ENCODE data around the gene S100B. TPM values are rescaled to one million over a fixed set of nuclear protein-coding genes. Genes with fewer than 3 reads are reported as not detected.

S100B gene
- total RNA-seq, 4 donors from 2014 or later, result 0.80 to 1.3 (median 0.82) TPM; not detected in 1

- intact Hi-C loops (cut with DNase I; ENCODE audit: low total_unique reads), result no loop called here
- H3K4me1 ChIP-seq, result no peaks in the 10 kb centered on the region
- H3K9me3 ChIP-seq, result no peaks in the 10 kb centered on the region
- no peaks in the 10 kb centered on the region for H3K36me3 ChIP-seq
- DNase-seq (no peak), ATAC-seq (no peak)
- in situ Hi-C loops (cut with MboI; ENCODE audit: low sequenced_read_pairs in 4 of 4), result no loop called here
- peaks cover 0 to 7% (median 0%) of the 10 kb centered on the region in 3 donors for H3K27me3 ChIP-seq
- H3K4me3 ChIP-seq, result no peak overlapping the region
- TF ChIP-seq POLR2A (IDR thresholded peaks at IDR 0.05), result no peak
- no peak for TF ChIP-seq CTCF (IDR thresholded peaks at IDR 0.05 in 4 of 5, conservative IDR thresholded peaks at IDR 0.05 in 1 of 5)
- no peak overlapping the region for H3K27ac ChIP-seq
Measured at GRCh38 chr21:46608672-46609111, 3.8 kb upstream of the S100B start.

DNA sequence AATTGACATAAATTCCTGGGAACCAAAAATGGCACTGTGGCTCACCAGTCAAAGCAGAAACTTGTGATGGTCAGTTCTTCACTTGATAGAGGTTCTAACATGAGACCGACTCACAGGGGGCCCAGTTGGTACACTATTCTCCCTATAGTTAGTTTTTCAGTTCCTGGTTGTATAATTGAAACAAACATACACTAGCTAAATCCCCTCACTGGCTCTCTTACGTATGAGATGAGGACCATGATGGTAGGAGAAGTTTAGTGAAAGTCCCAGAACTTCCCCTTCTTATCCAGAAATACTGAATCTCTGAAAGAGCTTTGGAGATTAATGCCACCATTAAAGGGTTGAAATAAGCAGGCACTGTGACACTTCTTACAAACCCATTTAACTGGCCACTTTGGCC is 2.8 kb upstream of the S100B start:
- Histone ChIP-seq H3K4me3 (no peak overlapping the region), H3K27ac (no peak overlapping the region), H3K4me1 (no peaks in the 10 kb centered on the region), H3K36me3 (no peaks in the 10 kb centered on the region), H3K9me3 (no peaks in the 10 kb centered on the region), H3K27me3 (peaks cover 0 to 7% (median 0%) of the 10 kb centered on the region in 3 donors)
- no peak for ATAC-seq
- in situ Hi-C loops (cut with MboI; ENCODE audit: low sequenced_read_pairs in 4 of 4), result no loop called here
- TF ChIP-seq CTCF (IDR thresholded peaks at IDR 0.05 in 4 of 5, conservative IDR thresholded peaks at IDR 0.05 in 1 of 5) (no peak), POLR2A (IDR thresholded peaks at IDR 0.05) (no peak)
- DNase-seq, result no peak
- intact Hi-C loops (cut with DNase I; ENCODE audit: low total_unique reads), result no loop called here

DNA sequence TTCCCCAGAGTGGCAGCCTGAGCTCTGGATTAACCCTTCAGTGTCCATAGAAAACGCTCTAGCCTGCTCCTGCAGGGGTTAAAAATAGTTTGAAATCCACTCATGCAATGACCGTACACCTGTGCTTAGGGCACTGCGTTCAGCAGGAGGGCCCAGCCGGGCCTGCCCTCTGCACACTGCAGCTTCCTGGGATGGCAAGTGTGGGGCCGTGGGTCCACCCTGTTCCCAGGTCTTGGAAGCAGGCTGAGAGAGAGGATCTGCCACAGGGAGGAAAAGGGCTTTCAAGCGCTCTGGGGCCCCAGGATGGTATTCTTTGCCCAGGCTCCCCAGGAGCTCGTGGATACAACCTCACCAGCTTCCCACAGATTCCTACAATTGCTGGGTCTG is 1.5 kb upstream of the S100B start:
- Histone ChIP-seq H3K4me3 (no peak overlapping the region), H3K4me1 (no peaks in the 10 kb centered on the region), H3K36me3 (no peaks in the 10 kb centered on the region), H3K27me3 (peaks cover 0 to 7% (median 0%) of the 10 kb centered on the region in 3 donors), H3K9me3 (no peaks in the 10 kb centered on the region), H3K27ac (no peak overlapping the region)
- no peak for ATAC-seq
- no peak for DNase-seq
- intact Hi-C loops (cut with DNase I; ENCODE audit: low total_unique reads), result no loop called here
- no peak for TF ChIP-seq POLR2A (IDR thresholded peaks at IDR 0.05)
- in situ Hi-C loops (cut with MboI; ENCODE audit: low sequenced_read_pairs in 4 of 4), result no loop called here

DNA sequence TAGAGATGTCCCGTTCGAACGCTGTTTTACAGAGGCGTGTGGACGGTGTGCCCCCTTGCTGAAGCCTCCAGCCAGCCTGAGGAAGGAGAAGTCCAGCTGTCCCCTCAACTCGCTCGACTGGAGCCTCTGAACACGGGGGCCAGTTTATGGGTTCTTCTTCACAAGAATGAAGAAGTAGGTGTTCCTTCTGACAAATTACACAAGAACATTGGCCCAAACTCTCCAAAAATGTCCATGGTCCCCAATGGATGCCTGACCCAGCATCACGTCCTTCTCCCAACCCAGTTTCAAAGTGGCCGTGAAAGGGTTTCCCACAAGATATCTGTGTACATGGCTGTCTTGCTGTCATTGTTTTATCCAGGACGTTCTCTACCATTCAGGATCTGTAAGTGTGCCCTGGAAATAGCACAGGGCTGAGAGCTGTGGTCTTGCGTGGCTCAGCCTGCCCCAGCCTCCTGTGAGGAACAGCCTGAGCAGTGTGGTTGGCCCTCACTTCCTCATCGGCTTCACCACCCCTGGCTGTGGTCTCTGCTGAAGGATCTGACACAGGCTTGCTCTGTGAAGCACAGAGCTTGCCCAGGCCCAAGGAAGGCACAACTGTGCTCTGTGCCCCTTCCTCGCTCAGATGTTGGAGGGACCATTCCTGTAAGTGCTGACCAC is 1.0 kb upstream of the S100B start:
- intact Hi-C loops (cut with DNase I; ENCODE audit: low total_unique reads) (no loop called here), in situ Hi-C loops (cut with MboI; ENCODE audit: low sequenced_read_pairs in 4 of 4) (no loop called here)
- peaks cover 0 to 7% (median 0%) of the 10 kb centered on the region in 3 donors for H3K27me3 ChIP-seq
- ATAC-seq (no peak), DNase-seq (no peak)
- no peaks in the 10 kb centered on the region for H3K36me3 ChIP-seq
- H3K9me3 ChIP-seq, result no peaks in the 10 kb centered on the region
- H3K27ac ChIP-seq, result no peak overlapping the region
- no peak overlapping the region for H3K4me3 ChIP-seq
- no peaks in the 10 kb centered on the region for H3K4me1 ChIP-seq
- TF ChIP-seq CTCF (IDR thresholded peaks at IDR 0.05 in 4 of 5, conservative IDR thresholded peaks at IDR 0.05 in 1 of 5) (no peak), POLR2A (IDR thresholded peaks at IDR 0.05) (no peak)

DNA sequence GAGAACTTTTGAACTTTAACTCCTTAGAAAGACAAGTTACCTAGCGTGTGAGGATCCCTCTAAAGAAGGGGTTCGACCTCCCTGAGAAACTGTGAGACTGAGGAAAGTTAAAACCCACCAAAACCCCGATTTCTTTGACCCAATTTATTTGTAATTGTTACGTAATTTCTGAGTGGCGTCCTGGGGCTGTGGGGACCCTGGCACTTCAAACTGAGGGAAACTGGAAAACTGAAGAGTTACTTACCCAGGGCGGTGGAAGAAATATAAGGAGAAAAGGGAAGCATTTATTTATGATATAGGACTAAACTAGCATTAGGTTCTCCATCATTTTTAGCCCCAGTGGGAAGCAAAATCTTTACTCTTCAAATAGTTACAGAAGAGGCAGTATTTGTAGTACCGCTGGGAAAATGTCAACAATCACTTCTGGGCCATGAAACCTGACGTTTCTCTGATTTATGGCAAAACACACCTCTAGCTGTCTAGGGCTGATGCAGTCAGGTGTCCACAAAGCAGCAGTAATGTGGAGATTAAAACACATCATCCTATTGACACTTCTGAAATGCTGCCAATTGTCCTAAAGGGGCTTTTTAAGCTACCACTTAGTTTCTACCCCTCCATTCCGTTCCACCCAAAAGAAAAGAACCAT is 430 bp downstream of the S100B start:
- in situ Hi-C loops (cut with MboI; ENCODE audit: low sequenced_read_pairs in 4 of 4) (no loop called here), intact Hi-C loops (cut with DNase I; ENCODE audit: low total_unique reads) (no loop called here)
- Histone ChIP-seq H3K27me3 (peaks cover 0 to under 1% (median 0%) of the 10 kb centered on the region in 3 donors), H3K4me3 (no peak overlapping the region), H3K4me1 (no peaks in the 10 kb centered on the region), H3K36me3 (no peaks in the 10 kb centered on the region), H3K9me3 (no peaks in the 10 kb centered on the region), H3K27ac (no peak overlapping the region)
- TF ChIP-seq CTCF (IDR thresholded peaks at IDR 0.05 in 4 of 5, conservative IDR thresholded peaks at IDR 0.05 in 1 of 5), result no peak
- no peak for ATAC-seq
- DNase-seq, result no peak

Data from gastrocnemius medialis (tissue), 4 donors.